Nucleus accumbens (tissue), 56 donors: Measurements from ENCODE around the gene ZNF771.

ENCODE experiments used
- DNase-seq, 56 donors: peaks; one replicate each; lab custom pipeline; 2025; lab: John Stamatoyannopoulos, UW

Gene ZNF771

DNA sequence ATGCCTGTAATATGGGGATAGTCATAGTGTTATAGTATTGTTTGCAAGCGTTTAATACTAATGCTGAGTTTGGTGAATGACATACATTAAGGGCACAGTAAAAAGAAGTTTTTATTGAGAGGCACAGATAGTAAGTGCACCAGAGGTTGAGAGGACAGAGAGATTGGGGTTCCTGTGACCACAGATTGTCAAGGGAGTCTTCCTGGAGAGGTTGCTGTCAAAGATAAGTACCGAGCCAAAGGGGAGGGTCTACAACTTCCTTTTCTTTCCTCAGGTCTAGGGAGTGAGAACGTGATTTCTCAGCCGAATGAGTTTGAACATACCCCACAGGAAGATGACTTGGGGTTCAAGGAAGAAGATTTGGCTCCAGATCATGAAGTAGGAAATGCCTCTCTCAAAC lies 10.3 kb upstream of the ZNF771 start:
- DNase-seq, result no peak

DNA sequence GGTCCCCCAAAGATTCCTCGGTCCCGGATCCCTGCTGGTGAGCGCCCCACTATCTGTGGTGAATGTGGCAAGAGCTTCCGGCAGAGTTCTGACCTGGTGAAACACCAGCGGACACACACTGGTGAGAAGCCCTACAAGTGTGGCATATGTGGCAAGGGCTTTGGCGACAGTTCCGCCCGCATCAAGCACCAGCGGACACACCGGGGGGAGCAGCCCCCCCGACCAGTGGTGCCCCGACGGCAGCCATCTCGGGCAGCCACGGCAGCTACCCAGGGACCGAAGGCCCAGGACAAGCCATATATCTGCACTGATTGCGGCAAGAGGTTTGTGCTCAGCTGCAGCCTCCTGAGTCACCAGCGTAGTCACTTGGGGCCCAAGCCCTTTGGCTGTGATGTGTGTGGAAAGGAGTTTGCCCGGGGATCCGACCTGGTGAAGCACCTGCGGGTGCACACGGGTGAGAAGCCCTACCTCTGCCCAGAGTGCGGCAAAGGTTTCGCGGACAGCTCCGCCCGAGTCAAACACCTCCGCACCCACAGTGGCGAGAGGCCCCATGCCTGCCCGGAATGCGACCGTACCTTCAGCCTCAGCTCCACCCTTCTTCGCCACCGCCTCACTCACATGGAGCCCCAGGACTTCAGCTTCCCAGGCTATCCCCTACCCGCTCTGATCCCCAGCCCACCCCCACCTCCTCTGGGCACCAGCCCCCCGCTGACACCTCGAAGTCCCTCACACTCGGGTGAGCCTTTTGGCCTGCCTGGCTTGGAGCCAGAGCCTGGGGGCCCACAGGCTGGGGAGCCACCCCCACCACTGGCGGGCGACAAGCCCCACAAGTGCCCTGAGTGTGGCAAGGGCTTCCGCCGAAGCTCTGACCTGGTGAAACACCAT lies 9.4 kb upstream of the ZNF771 start:
- DNase-seq, result no peak

DNA sequence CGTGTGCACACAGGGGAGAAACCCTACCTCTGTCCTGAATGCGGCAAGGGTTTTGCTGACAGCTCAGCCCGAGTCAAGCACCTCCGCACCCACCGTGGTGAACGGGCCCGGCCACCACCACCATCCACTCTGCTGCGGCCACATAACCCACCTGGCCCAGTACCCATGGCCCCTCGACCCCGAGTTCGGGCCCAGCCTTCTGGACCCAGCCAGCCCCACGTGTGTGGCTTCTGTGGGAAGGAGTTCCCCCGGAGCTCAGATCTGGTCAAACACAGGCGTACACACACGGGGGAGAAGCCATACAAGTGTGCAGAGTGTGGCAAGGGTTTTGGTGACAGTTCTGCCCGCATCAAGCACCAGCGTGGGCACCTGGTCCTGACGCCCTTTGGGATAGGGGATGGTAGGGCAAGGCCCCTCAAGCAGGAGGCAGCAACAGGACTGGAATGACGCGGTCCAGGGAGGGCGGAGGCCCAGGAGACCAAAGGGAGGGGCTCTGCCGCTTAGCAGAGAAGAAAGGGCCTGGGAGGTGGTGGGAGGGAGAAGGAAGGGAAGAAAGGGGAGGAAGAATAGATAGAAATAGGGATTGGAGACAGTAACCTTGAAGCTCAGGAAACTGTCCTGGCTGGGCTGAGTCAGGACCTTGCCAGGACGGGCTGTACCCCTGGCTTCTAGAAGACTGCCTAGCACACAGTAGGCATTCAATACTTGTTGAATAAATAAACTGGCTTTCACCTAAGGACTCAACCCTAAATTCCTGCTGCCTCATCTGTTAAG lies 8.6 kb upstream of the ZNF771 start:
- DNase-seq, result no peak

DNA sequence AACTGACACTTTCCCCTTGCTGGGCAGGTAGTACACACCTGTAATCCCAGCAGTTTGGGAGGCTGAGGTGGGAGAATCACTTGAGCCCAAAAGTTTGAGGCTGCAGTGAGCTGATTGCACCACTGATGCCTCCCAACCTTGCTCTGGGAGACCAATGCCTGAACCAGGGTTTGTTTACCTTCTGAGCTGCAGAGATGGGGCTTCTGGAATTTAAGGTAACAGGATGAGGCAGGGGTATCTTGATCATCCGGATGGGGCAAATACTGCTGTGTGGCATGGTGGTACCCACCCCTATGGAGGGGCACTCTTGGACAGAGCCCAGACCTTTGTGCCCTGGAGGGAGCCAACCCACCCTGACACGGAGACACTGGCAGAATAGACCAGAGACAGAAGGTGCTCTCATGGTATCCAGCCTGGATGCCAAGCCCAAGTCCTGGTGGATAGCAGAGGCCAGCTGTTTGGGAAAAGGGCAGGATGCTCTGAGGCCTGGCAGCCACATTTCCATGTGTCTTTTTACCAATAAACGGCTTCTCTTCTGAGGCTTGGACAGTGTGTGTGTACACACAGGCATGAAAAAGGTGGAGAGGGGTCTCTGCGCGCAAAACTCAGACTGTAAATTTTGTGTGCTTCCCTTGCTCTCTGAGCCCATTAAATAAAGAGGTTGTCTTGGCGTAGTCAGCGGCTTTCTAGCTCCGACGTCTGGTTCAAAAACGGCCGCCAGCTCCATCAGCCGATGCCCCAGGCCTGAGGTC lies 7.8 kb upstream of the ZNF771 start:
- no peak for DNase-seq

DNA sequence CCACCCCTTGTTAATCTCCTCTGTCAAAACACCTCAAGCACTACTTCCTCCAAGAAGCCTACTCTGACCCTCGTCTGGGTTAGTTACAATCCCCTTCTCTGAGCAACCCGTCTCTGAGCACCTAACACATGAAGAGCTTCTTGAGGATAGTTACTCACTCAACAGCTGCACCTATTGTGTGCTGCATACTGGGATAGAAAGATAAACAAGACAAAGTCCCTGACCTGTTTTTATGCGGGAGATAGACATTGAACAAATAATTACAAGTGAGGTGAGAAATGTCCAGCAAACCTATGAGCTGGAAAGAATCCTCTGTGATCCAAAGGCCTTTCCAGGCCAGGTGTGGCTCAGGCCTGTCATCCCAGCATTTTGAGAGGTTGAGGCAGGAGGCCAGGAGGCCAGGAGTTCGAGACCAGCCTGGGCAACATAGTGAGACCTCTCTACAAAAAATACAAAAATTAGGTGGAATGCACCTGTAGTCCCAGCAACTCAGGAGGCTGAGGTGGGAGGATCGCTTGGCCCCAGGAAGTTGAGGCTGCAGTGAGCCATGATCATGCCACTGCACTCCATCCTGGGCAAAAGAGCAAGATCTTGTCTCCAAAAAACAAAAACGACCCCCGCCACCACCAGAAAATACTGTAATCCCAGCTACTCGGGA lies 5.5 kb upstream of the ZNF771 start:
- DNase-seq, result no peak

DNA sequence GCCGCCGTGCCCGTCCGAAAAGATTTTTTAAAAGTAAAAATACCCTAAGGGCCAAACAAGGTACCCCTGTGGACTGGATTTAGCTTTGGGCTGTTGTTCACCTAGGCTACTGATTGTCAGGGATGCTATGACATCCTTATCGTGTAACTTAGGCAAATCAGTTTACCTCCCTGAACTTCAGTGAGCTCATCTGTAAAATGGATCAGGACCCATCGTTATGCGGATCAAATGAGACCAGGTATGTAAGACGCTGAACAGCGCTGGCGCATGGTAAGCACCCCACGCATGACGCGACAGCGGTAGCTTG lies 658 bp upstream of the ZNF771 start:
- no peak for DNase-seq

DNA sequence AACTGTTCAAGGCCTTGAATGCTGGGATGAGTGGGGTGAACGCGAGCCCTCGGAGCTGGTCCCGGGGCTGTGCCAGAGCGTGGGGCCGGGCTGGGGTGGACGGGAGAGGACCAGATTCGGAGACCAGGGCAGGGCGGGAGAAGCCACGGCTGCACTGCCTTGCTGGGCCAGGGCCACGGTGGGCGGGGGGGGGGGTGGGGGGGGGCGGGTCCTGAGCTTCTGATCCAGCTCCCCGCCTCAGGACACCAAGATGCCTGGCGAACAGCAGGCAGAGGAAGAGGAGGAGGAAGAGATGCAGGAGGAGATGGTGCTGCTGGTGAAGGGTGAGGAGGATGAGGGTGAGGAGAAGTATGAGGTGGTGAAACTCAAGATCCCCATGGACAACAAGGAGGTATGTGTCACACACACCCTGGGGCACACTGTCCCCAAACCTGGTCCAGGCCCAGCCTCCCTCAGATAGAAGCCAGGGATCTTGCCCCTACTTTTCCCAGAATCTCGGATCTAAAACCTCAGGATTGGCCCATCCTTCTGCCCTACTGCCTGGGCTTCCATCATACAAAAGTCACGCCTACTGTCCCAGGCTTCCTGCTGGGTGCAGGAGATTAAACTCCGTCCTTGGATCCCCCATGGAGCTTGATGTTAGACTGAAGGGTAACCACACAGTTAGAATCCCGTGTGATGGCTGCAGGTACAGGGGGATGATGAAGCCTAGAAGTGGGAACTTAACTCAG lies 563 bp downstream of the ZNF771 start:
- DNase-seq, result peak in 4 of 56 donors; percentile 42 to 69 (median 54)

DNA sequence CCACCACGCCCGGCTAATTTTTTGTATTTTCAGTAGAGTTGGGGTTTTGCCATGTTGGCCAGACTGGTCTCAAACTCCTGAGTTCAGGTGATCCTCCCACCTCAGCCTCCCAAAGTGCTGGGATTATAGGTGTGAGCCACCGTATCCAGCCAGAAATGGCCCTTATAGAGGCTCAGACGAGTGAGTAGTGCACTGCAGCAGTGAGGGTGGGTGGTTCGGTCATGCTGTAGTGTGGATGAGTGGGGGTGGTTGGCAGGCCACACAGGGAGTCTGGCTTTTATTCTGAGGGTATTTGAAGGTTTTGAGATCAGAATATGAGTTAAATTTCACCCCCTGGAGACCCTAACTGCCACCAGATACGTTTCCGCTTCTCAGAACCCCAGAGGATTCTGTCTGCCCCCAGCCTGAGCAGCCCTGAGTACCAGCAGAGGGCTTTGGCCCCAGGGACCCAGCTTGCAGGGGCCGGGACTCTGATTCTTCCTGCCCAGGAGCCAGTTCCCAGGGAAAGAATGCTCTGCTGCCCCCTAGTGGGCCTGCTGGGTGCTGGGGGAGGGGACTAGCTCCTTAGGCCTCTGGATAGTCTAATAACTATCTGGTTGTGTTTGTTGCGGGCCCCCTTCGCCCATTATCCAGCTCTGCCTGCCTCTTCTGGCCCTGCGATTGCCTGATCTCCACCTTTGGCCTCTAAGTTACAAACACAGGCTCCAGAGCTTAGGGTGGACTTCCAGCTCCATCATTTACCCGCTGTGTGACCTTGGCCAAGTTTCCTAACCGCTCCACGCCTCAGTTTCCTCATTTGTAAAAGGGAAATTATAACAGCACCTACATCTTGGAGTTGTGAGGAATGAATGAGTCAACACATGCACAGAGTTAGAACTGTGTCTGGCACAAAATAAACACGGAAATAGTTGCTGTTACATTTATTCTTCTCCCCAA lies 2.0 kb downstream of the ZNF771 start:
- peak in 53 of 56 donors; percentile 23 to 94 (median 79) for DNase-seq

DNA sequence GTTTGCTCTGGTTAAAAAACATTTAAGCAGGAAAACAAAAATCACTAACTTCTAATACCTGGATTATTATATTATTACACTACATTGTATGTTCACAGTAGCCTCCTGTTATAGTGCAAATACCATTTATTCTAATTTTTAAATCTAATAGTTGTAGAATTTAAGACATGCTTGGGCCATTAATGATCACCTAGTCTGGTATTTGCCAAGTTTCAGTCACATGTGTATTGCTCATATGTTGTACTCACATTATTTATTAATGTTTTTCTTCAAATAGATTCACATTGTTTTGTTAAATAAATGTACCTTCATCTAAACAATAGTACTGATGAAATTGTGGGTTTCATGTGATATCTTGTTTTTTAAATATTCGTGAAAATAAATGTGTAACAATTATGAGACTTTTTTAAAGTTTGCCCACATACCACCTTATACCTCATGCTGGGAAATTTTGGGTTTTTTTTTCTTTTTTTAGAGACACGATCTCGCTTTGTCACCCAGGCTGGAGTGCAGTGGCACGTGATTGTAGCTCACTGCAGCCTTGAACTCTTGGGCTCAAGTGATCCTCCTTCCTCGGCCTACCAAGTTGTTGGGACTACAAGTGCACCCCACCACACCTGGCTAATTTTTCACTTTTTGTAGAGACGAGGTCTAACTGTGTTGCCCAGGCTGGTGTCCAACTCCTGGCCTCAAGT lies 5.9 kb downstream of the ZNF771 start:
- DNase-seq, result no peak

DNA sequence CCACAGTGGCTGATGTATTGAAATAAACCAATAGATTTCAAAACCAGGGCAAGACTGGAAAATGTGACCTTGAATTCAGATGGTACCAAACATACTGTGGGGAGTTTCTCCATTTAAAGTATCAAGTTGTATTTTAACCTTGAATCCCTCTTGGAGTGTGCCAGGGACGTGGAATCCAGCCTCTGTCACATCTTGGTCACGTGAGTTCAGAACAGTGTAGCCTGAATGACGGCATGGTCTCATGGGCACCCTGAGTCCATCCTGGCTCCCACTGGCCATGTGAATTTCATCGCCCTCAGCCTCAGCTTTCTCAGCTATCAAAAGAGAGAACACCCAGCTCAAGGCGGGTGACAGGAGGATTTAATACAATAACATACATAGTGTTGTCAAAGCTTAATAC lies 6.8 kb downstream of the ZNF771 start:
- no peak for DNase-seq

DNA sequence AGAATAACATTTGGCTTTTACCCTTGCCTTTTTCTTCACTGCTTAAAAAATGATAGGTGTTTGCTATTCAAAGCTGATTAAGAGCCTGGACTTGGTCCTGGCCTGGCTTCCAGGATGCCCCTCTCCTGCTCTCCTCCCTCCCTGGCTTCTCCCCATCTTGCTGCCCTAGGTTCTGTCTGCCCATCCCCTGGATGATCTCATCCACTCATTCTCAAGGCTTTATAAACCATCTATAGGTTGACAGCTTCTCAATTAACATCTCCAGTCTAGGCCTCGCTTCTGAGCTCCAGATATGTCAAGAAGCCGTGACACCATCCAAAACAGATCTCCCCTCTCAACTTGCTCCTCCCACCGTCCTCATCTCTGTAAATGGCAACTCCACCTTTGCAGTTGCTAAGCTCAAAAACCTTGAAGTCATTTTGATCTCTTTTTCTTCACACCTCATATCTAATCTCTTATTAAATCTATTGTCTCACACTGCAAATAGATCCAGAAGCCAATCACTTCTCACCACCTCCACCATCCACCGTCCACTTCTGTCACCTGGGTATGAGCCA lies 8.7 kb downstream of the ZNF771 start:
- no peak for DNase-seq

DNA sequence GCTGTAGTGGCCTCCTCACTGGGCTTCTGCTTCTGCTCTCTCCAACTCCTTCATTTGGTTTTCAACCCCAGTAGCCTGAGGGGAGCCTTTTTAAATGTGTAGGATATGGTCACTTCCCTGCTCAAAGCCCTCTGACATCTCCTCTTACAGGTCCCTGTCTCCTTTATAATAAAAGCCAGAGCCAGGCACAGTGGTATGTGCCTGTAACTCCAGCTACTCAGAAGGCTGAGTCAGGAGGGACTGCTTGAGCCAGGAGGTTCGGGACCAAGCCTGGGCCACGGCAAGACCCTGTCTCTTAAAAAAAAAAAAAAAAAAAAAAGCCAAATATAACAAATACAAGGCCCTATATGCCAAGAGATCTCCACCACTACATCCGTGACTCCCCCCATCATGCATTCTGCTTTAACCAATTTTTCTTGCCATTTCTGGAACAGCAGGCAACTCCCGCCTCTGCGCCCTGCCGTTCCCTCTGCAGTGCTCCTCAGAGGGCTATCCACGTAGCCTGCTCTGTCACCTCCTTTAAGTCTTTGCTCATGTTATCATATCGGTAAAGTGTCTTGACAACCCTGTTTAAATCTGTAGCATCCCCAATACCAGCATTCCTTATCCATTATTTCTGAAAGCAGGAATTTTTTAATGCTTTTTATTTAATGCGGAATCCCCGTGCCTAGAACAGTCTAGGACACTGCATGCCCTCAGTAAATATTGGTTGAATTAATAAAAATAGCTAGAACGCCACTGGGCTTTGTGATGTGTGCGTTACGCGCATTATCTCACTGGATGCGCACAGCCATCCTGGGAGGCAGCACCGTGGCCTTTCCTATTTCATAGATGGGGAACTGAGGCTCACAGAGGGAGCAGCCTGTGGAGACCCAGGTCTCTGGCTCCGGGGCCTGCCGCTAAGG lies 9.5 kb downstream of the ZNF771 start:
- DNase-seq, result peak in 5 of 56 donors; percentile 6 to 67 (median 14)

DNA sequence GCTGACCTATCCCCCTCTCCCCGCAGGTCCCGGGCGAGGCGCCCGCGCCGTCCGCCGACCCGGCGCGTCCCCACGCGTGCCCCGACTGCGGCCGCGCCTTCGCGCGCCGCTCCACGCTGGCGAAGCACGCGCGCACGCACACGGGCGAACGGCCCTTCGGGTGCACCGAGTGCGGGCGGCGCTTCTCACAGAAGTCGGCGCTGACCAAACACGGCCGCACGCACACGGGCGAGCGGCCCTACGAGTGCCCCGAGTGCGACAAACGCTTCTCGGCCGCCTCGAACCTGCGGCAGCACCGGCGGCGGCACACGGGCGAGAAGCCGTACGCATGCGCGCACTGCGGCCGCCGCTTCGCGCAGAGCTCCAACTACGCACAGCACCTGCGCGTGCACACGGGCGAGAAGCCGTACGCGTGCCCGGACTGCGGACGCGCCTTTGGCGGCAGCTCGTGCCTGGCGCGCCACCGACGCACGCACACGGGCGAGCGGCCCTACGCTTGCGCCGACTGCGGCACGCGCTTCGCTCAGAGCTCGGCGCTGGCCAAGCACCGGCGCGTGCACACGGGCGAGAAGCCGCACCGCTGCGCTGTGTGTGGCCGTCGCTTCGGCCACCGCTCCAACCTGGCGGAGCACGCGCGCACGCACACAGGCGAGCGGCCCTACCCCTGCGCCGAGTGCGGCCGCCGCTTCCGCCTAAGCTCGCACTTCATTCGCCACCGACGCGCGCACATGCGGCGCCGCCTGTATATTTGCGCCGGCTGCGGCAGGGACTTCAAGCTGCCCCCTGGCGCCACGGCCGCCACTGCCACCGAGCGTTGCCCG lies 10.3 kb downstream of the ZNF771 start:
- DNase-seq, result peak in 49 of 56 donors; percentile 12 to 84 (median 66)

DNA sequence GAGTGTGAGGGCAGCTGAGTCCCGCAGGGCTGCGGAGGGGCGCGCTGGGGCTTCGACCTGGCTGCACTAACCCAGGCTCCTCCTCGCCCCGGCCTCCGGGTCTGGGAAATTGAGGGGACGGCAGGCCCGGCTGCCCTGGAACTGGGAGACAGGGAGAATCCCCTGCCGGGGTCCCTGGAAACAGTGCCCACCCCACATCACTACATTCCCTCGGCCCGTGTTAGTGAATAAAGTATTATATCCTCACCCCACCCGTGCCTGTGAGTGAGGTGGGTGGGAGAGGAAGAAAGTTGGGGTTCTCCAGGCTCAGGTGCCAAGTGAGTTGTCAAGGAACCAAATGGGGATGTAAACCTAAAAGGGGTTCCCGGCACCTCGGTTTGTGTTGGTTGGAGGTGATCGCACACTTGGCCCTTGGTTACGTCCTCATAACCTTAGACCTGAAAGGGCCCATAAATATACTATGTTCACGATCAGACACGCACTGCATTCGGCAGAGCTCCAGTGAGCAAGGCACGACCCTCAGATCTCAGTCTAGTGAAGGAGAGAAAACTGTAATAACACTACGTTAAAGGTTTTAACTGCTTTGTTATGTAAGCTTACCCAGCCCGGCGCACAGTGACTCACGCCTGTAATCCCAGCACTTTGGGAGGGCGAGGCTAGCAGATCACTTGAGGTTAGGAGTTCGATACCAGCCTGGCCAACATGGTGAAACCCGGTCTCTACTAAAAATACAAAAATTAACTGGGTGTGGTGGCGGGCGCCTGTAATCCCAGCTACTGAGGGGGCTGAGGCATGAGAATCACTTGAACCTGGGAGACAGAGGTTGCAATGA lies 11.2 kb downstream of the ZNF771 start:
- DNase-seq, result peak in 17 of 56 donors; percentile 9 to 58 (median 37)

DNA sequence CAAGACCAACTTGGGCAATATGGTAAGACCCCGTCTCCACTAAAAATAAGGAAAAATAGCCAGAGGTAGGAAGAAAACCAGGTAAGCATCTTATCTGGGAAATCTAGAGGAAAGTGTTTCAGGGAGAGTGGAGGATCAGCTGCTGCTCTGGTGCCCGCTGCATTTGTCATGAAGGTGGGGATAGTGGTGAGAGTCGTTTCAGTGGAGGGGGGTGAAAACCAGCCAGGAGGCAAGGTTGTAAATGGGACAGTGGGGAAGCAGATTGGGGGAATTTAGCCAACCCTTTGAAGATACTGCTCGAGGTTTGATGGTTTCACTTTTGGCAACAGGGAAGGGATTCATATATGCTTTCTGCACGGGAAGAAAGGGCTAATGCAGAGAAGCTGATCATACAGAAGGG lies 13.6 kb downstream of the ZNF771 start:
- no peak for DNase-seq
